K562 treated with DMSO at 1 percent for 12 hours (cell line): ENCODE measurements around the gene BOD1. TPM values are rescaled to one million over a fixed set of nuclear protein-coding genes. Genes with fewer than 3 reads are reported as not detected.

Source experiments
- total RNA-seq: library from RNA; unstranded; fragments of 300-600 nt; gene quantifications from 2 replicates; pipeline ENCODE4 v1.2.3, GENCODE V29; 2022; ENCODE audit not compliant: insufficient read depth

The BOD1 gene
- total RNA-seq = 18.5 and 31.8 TPM in 2 replicates

DNA sequence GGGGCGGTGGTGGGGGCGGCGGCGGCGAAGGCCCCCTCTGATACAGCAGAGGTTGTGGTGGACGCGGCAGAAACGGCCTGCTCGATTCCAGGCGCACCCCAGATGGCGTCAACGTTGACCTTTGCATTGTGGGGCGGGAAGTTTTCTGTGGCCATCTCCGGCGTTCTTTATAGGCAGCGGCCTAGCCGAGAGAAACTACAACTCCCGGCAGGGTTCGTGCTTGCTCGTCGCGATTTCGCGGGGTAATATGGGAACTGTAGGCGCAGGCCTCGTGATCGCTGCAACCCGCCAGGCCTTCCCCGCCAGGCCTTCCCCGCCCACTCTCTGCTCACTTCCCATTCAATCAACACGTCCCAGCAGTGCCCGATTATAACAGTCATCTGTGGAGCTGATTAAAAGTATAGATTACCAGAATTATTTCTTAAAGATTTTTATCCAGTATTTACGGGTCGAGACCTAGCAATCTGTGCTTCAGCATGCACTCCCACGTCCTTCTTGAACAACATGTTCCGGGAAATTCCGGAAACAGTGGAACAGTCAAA is at the start of gene BOD1:
BOD1 (minus strand) TSS at position 74 of the 542 bp plus-strand sequence. CDS start 214 bp downstream, outside the sequence.

